ENCODE data around the gene PMEPA1. TPM values are rescaled to one million over a fixed set of nuclear protein-coding genes. Genes with fewer than 3 reads are reported as not detected.

Gene PMEPA1
- total RNA-seq, 4 donors from 2014 or later, result 3.3 to 5.5 (median 4.6) TPM

DNA sequence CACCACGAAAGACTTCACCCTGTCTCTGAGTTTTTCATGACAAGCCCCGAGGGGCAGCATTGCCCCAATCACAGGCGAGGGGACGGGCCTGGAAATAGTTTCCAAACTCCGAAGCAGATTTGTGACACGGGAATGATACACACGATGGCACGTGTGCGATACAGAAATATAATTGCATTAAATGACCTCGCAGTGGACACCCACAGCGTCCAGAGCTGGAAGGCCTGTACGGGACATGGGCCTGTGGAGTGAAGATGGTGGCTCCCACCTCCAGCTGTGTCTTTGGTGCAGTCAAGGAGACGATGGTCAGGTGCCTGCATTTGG is 43.0 kb downstream of the PMEPA1 start:
- H3K9me3 ChIP-seq, result no peaks in the 10 kb centered on the region
- no peaks in the 10 kb centered on the region for H3K27me3 ChIP-seq
- peaks cover 0 to 9% (median 0%) of the 10 kb centered on the region in 4 donors for H3K4me1 ChIP-seq
- no peak for DNase-seq
- no peak overlapping the region for H3K4me3 ChIP-seq
- TF ChIP-seq POLR2A (IDR thresholded peaks at IDR 0.05), result no peak
- TF ChIP-seq, protein P1, sequence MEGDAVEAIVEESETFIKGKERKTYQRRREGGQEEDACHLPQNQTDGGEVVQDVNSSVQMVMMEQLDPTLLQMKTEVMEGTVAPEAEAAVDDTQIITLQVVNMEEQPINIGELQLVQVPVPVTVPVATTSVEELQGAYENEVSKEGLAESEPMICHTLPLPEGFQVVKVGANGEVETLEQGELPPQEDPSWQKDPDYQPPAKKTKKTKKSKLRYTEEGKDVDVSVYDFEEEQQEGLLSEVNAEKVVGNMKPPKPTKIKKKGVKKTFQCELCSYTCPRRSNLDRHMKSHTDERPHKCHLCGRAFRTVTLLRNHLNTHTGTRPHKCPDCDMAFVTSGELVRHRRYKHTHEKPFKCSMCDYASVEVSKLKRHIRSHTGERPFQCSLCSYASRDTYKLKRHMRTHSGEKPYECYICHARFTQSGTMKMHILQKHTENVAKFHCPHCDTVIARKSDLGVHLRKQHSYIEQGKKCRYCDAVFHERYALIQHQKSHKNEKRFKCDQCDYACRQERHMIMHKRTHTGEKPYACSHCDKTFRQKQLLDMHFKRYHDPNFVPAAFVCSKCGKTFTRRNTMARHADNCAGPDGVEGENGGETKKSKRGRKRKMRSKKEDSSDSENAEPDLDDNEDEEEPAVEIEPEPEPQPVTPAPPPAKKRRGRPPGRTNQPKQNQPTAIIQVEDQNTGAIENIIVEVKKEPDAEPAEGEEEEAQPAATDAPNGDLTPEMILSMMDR (IDR thresholded peaks at IDR 0.05), result no peak
- H3K27ac ChIP-seq, result no peak overlapping the region
- H3K36me3 ChIP-seq, result no peaks in the 10 kb centered on the region

- Histone ChIP-seq H3K9me3 (no peaks in the 10 kb centered on the region), H3K36me3 (no peaks in the 10 kb centered on the region), H3K27ac (no peak overlapping the region), H3K27me3 (no peaks in the 10 kb centered on the region), H3K4me1 (peaks cover 0 to 11% (median 0%) of the 10 kb centered on the region in 4 donors), H3K4me3 (no peak overlapping the region)
- no peak for DNase-seq
- TF ChIP-seq POLR2A (IDR thresholded peaks at IDR 0.05), result no peak
- TF ChIP-seq, protein P1 (IDR thresholded peaks at IDR 0.05), result no peak
These were observed 43.5 kb downstream of the PMEPA1 start for GRCh38 chr20:57666106-57666833.

DNA sequence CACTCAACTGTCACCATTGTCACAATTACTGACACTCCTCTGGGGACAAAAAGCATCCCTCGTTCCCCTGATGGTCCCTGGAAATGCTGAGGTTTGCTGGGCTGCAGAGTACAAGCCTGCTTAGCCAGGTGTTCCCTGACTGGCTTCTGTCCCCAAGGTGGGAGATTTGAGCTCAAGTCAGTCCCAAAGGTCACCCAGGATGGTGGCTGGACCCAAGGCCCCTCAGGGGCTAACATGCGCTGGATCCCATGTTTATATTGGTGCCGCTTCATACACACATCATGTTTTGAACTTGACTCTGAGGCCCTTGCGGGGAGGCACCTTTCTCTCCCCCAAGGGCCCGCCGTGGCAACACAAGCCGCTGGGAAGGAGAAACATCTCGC is 44.2 kb downstream of the PMEPA1 start:
- H3K9me3 ChIP-seq, result no peaks in the 10 kb centered on the region
- no peak overlapping the region for H3K27ac ChIP-seq
- H3K36me3 ChIP-seq, result no peaks in the 10 kb centered on the region
- H3K4me1 ChIP-seq, result peaks cover 0 to 13% (median 0%) of the 10 kb centered on the region in 4 donors
- no peak overlapping the region for H3K4me3 ChIP-seq
- TF ChIP-seq, protein P1 (IDR thresholded peaks at IDR 0.05), result no peak
- TF ChIP-seq POLR2A (IDR thresholded peaks at IDR 0.05), result no peak
- DNase-seq, result peak in 1 of 3 donors; percentile 26
- no peaks in the 10 kb centered on the region for H3K27me3 ChIP-seq

DNA sequence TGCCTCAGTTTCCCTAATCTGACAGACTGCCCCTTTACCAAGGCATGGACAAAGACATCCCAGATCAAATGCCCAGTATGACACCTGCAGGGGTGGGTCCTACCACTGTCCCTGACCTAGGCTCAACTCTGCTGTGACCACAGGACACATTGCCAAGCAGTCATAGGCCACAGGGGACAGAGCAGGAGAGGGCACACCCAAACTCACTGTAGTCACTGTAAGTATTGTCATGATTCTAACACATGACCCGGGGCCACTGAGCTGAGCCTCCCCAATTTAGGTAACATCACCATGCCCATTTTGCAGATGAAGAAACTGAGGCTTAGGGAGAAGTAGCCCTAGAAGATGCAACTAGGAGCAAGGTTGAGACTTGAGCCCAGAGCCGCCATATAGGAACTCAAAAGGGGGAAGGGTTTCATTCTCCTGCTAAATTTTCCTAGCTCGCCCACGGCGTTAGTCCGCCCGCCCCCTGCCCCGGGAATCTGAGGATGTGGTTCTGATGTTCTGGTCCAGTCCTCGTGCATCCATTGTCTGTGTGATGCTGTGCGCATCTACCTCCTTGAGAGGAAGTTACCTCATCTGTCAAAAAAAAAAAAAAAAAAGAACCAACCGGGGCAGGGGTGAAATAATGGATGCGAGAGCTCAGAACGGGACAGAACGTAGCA is 44.8 kb downstream of the PMEPA1 start:
- H3K36me3 ChIP-seq, result no peaks in the 10 kb centered on the region
- H3K4me3 ChIP-seq, result no peak overlapping the region
- DNase-seq, result peak in 1 of 3 donors; percentile 24
- H3K4me1 ChIP-seq, result peaks cover 0 to 13% (median 0%) of the 10 kb centered on the region in 4 donors
- TF ChIP-seq, protein P1 (IDR thresholded peaks at IDR 0.05), result no peak
- no peak for TF ChIP-seq POLR2A (IDR thresholded peaks at IDR 0.05)
- H3K27me3 ChIP-seq, result no peaks in the 10 kb centered on the region
- no peak overlapping the region for H3K27ac ChIP-seq
- H3K9me3 ChIP-seq, result no peaks in the 10 kb centered on the region

- Histone ChIP-seq H3K36me3 (no peaks in the 10 kb centered on the region), H3K4me1 (peaks cover 0 to 13% (median 0%) of the 10 kb centered on the region in 4 donors)
These were observed 45.3 kb downstream of the PMEPA1 start for GRCh38 chr20:57664476-57664875.

More at GRCh38 chr20:57664476-57664875, 45.3 kb downstream of the PMEPA1 start:
- no peak for TF ChIP-seq POLR2A (IDR thresholded peaks at IDR 0.05)
- TF ChIP-seq, protein P1 (IDR thresholded peaks at IDR 0.05), result no peak
- Histone ChIP-seq H3K27ac (no peak overlapping the region), H3K27me3 (no peaks in the 10 kb centered on the region), H3K4me3 (no peak overlapping the region), H3K9me3 (no peaks in the 10 kb centered on the region)
- DNase-seq, result peak in 1 of 3 donors; percentile 33

Measured in Peyer's patch (tissue), 4 donors.